Pons (tissue), 1 donor: ENCODE data around the gene KCNN3.
A peak's percentile ranks its signal among the peaks of the same experiment; 100 is the strongest.

Source experiments
- DNase-seq: peaks from one replicate; pipeline ENCODE4 v3.0.0-alpha.2; 2016; ENCODE audit warnings: low spot score

KCNN3 gene

DNA sequence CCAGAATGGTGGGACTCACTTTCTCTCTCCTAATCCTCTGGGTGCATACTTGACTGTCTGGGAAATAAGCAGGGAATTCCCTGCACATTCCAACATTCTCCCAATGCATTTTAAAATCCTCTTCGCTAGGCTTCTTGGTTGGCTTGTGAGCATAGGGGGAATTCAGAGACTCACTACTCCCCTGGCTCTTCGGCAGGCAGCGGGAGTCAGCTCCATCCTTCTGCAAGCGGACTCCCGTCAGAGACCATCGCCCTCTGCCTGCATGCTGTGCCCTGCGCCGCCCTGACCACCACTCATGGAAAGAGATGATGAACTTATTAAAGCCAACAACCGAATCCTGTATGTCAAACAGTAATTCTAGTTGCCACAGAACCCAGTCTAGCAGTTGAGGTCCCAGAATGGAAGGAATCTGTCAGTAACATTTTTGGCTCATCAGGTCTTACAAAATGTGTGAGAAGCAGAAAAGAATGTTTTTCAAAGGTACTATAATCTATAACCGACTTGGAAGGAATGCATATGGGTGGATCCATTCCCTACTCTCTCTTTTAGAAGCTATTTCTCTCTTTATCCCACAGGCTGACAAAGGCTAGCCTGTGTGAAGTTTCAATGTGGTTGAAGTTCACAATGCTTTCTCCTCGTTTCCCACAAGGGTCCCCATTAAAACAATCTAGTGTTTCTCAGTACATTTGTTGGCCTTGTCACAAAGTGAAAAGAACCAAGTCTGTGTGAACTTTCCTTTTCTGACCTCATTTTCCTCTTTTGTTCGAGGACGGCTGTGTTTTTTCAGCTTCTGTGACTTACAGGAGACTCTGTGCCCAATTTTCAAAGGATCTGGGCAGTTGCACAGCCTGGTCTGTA, 143.0 kb downstream of the KCNN3 start:
- peak; percentile 52 for DNase-seq

- no peak for DNase-seq
These were observed 143.6 kb downstream of the KCNN3 start for GRCh38 chr1:154726443-154726842.

DNA sequence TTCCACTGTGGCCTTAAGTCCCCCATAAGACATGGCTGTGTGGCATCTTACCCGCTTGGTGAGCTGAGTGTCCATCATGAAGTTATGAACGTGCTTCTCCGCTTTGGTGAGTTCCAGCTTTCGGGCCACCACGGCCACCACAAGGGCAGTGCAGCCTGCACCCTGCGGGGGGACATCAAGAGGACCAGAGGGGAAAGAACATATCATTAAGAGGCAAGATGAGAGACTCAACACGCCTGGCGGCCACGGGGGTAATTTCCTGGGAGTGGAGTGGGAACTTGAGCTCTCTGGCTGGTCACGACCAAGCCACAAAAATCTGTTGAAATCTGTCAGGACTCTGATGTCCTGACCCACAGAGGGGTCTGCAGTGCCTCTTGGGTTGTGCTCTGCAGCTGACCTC, 144.2 kb downstream of the KCNN3 start:
- no peak for DNase-seq

- peak; percentile 75 for DNase-seq
These were observed 149.5 kb downstream of the KCNN3 start for GRCh38 chr1:154720328-154721297.

DNA sequence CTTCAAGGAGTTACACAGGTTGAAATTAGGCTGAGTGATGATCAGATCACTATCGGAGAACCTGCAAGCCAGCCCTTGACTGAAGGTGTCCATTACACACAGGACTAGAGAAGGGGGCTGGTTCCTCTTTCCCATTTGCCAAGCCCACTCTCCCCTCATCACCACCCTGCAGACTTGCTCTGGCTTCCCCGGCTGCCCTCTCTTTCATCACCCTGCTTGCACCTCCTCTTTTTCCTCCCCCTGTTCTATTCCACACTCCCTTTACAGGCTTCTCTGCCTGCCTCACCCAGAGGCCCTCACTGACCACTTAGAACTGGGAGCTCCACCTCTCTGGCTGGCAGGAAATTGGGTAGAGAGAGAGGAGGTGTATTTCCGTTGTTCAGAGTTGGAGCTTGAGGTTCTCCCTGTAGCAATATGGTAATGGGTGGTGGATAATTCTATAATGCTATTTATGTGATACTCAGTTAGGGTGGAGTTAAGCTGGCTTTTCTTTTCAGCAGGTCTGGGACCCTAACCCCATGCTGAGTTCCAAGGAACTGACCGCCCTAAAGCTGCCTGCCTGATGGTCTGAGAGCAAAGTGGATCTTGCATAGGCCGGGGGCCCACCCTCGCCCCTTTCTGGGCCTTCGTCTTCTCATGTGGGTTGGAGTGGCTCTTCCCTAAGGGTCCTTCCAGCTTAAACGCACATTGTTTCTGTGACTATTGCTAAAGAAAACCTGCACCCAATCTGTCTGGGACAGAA, 150.3 kb downstream of the KCNN3 start:
- DNase-seq, result no peak

GRCh38 chr1:154718566-154718965, 151.5 kb downstream of the KCNN3 start:
- DNase-seq, result no peak

DNA sequence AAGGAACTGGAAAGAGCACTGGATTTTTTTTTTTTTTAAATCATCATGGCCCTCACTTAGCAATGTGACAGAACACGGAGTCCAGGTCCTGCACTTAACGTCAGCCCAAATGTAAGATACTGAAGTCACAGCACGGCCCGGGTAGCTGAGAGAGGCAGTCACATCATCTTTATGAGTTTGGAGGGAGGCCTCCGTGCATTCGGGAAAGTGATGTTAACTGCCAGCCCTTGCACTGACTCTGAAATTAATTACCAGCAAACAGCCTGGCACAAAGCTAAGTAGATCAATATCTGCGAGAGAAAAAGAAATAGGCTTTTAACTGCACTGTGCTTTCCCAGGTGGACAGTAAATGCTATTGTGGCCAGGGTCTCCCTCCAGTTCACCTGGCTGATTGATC, 152.6 kb downstream of the KCNN3 start:
- no peak for DNase-seq

DNA sequence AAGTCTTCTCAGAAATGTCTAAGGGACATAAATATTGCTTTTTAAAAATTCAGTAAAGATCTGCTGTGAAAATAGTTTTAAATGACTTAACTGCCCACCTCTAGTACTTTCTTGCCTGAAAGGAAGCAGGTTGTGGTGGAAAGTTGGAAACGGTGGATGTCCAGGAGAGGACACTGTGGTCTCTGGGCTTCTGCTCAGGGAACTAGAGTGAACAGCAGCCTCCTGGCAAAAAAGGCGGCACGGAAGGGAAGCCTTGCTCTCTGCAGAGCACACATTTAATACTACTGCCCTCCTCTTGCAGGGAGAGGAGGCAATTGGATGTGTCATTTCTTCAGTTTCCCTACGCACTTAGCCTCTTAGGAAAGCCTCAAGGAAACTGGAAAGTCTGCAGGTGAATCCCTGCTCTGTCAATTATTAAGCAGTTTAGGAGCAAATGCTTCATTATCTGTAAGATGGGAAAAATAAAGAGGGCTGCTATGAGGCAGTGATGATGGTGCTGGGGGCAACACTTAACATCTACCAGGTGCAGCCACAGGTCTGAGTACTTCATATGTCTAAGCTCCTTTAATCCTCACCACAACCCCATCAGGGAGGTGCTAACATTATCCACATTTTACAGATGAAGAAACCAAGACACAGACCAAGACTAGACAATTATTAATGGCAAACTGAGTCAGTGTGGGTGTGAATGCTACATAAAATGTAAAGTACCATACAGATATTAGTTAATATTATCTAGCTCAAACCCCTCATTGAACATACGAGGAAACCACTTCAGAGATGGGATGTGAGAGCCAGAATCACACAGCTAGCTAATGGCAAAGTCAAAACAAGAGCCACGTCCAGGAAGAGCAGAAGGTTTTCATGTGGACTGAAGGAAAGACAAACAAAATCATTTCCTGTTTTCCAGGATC, 153.2 kb downstream of the KCNN3 start:
- DNase-seq, result no peak

GRCh38 chr1:154716011-154716410, 154.1 kb downstream of the KCNN3 start:
- DNase-seq, result no peak

GRCh38 chr1:154715385-154715784, 154.7 kb downstream of the KCNN3 start:
- DNase-seq, result no peak

DNA sequence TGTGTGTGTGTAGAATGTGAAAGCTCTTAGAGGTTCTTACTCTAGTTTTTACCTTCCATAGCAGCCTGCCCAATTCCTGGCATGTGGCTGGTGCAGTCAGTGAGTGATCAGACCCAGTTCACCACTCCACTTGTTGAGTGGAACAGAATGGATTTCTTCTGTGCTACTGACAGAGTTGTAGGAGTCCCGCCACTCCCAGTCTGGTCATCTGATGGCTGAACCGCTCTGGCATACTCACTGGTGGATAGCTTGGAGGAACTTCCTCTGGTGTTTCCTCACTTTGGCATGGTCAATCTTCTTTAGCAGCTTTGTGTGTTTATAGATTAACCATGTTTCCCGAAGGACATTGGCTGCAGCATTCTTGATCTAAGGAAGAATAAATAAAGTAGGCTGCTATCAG, 155.4 kb downstream of the KCNN3 start:
- DNase-seq, result peak; percentile 58

GRCh38 chr1:154714052-154714623, 155.9 kb downstream of the KCNN3 start:
- no peak for DNase-seq

DNA sequence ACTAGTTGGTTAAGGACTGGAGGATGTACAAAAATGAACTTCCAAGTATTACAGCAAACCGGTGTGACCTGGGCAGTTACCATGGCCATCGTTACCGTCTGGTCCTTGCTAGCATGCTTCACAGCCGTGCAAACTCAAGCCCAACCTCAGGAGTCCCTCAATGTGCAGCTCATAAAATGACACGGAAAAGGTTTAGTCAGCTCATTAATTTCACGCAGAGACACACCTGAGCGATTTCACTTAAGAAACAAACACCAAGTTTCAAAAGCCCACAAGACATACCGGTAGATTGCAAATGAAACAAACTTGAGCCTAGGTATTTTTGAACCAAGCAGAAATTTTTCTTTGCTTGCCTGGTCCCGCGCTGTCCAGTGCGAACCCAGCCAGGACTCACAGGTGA, 157.1 kb downstream of the KCNN3 start:
- DNase-seq, result no peak

DNA sequence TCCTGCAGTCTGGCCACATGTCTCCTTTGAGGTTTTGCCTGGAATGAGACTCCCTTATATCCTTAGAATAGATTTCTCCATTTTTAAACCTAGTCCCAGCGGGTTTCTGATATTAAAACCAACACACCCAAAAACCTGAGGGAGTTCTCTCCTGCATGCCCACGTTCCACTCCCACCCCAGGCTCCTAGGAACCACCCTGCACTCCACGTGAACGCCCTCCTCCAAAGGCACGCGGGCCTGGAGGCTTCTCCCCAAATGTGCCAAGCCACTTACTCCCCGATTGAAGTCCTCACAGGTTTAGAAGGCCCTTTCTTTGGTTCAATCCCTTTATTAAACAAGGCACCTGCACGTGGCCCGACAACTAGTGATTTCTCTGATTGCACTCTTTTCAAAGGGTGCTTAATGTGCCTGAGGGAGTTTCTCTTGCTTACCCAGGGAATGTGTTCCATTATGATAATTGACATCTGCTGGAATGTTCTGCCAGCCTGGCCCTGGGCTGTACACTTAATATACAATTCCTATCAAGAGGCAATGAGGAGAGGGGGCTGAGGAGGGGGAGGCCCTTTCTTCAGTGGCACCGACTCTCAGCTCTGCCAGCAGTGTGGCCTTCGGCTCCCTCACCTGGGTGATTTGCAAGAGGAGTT, 157.8 kb downstream of the KCNN3 start:
- DNase-seq, result no peak

DNA sequence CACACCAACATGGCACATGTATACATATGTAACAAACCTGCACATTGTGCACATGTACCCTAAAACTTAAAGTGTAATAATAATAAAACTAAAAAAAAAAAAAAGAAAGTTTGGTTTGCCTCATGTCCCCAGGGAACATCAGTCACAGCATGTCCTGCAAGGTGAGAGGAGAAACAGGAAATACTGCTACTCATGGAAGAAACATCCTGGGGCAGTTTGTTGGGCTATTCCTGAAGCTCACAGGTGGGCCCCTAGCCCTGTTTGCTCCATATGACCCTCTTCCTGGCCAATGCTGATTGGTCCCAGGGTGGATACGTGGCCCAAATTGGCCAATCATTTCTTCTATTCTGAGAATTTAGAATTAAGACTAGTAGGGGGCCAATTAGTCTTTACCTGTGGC, 158.7 kb downstream of the KCNN3 start:
- DNase-seq, result no peak

DNA sequence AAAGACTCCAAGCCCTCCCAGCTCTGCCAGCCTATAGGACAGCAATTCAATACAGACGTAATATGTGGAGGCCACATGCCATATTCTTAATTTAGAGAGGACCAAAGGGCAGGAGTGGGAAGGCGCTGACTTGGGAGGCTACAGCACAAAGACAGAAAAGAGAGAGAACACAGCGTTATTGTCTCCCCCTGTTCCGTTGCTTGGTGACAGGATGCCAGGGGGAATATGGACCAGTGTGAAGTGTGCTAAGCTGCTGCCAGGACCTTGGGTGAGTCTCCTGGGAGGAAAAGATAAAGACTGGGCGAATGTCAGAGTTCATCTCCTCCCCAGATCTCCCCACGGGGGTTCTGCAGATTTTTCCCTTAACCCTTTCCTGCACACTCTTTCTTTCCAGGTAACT, 160.0 kb downstream of the KCNN3 start:
- DNase-seq, result no peak

GRCh38 chr1:154707901-154708463, 162.1 kb downstream of the KCNN3 start:
- DNase-seq, result no peak

GRCh38 chr1:154706851-154707250, 163.2 kb downstream of the KCNN3 start:
- no peak for DNase-seq

DNA sequence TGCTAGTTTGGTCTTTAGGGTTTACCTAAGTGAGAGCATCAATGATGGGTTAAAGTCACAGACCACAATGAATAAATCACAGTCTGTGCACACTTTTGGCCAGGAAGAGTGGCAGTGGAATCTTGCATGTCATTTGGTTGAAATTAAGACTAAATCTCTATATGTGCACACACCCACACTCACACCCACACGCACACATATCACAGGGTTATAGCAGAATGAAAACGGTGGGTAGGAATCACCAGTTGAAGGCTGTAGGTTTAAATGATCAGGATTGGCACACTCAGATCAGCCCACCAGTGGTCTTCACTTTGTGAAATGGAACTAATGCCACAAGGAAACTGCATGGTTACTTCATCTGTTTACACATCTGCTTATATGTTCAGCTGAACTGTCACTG, 164.5 kb downstream of the KCNN3 start:
- no peak for DNase-seq

GRCh38 chr1:154703170-154703569, 166.9 kb downstream of the KCNN3 start:
- no peak for DNase-seq
